Daoy (cell line): ENCODE results near the gene FAM219B. TPM values are rescaled to one million over a fixed set of nuclear protein-coding genes. Genes with fewer than 3 reads are reported as not detected.

ENCODE experiments used
- total RNA-seq: library from RNA; depleted of rRNA; stranded (reverse); fragments of >200 nt; shearing (Covaris generic); gene quantifications from 2 replicates; pipeline ENCODE4 v1.2.3, GENCODE V29; 2014; rRNA removed

Gene FAM219B
- total RNA-seq, 1 experiment from 2014 or later = 19.1 TPM

Other genes starting within 250 kb of the FAM219B start
- 4.0 and 5.3 TPM in 2 replicates for gene EDC3, start 210.8 kb downstream of the FAM219B start, total RNA-seq
- 0.92 and 3.8 TPM in 2 replicates for gene CYP1A1, start 181.3 kb downstream of the FAM219B start, total RNA-seq
- gene CYP1A2, start 158.0 kb downstream of the FAM219B start, total RNA-seq = not detected in 2 replicates
- 26.9 and 31.4 TPM in 2 replicates for gene CSK, start 124.8 kb downstream of the FAM219B start, total RNA-seq
- gene LMAN1L, start 94.0 kb downstream of the FAM219B start, total RNA-seq = not detected in 2 replicates
- gene CPLX3, start 80.2 kb downstream of the FAM219B start, total RNA-seq = not detected in 2 replicates
- 17.6 and 24.3 TPM in 2 replicates for gene ULK3, start 63.7 kb downstream of the FAM219B start, total RNA-seq
- gene SCAMP2, start 33.5 kb downstream of the FAM219B start, total RNA-seq = 15.9 and 16.8 TPM in 2 replicates
- gene MPI, start 16.8 kb downstream of the FAM219B start, total RNA-seq = 31.0 and 38.3 TPM in 2 replicates
- 59.7 and 65.6 TPM in 2 replicates for gene COX5A, start 31.2 kb upstream of the FAM219B start, total RNA-seq
- gene RPP25, start 49.9 kb upstream of the FAM219B start, total RNA-seq = 2.2 and 3.2 TPM in 2 replicates
- 1.8 and 7.4 TPM in 2 replicates for gene SCAMP5, start 88.7 kb upstream of the FAM219B start, total RNA-seq
- 30.6 and 32.1 TPM in 2 replicates for gene PPCDC, start 116.7 kb upstream of the FAM219B start, total RNA-seq